HG03354 (cell line): ENCODE results near the gene PSME1.
A peak's percentile ranks its signal among the peaks of the same experiment; 100 is the strongest.

ENCODE experiments used
- ATAC-seq: cut with Tn5 transposase; IDR thresholded peaks from one replicate; pipeline ENCODE4 v1.9.1; 2021; ENCODE audit warnings: mild to moderate bottlenecking; ENCODE audit not compliant: unreplicated experiment, poor library complexity, severe bottlenecking

PSME1 gene

GRCh38 chr14:24143511-24143910, 7.5 kb downstream of the PSME1 start:
- no peak for ATAC-seq

- ATAC-seq = no peak
Measured at GRCh38 chr14:24144451-24144850, 8.5 kb downstream of the PSME1 start.

- no peak for ATAC-seq
Measured at GRCh38 chr14:24145219-24145618, 9.2 kb downstream of the PSME1 start.

GRCh38 chr14:24145690-24146452, 9.9 kb downstream of the PSME1 start:
- ATAC-seq = no peak

DNA sequence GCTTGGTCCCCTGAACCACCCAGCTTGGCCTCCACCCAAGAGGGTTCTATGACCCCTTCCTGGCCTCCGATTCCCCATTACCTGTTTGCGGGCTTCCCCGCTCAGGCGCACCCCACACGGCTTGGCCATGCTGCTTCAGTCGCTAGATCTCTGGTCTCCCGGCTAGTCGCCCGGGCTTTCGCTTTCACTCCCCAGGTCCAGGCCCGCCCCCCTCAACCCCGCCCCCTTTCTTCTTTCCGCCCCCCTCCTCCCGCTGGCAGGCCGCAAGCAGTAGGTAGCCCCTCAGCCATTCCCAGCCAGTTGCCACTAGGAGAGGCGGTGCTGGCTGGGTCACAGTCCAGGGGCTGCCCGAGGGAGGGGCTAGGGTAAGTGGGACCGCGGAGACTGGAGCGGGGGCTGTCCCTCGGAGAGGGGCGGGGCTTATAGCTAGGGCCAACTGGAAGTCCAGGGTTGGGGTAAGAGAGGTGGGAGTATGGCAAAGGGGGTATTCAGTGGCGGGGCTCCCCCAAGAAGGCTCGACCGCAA, 10.5 kb downstream of the PSME1 start, which contains the start of gene PSME2:
PSME2 (minus strand) TSS at position 158 of the 525 bp plus-strand sequence; CDS start at position 129, 29 bp downstream.
- ATAC-seq = peak; percentile 69

DNA sequence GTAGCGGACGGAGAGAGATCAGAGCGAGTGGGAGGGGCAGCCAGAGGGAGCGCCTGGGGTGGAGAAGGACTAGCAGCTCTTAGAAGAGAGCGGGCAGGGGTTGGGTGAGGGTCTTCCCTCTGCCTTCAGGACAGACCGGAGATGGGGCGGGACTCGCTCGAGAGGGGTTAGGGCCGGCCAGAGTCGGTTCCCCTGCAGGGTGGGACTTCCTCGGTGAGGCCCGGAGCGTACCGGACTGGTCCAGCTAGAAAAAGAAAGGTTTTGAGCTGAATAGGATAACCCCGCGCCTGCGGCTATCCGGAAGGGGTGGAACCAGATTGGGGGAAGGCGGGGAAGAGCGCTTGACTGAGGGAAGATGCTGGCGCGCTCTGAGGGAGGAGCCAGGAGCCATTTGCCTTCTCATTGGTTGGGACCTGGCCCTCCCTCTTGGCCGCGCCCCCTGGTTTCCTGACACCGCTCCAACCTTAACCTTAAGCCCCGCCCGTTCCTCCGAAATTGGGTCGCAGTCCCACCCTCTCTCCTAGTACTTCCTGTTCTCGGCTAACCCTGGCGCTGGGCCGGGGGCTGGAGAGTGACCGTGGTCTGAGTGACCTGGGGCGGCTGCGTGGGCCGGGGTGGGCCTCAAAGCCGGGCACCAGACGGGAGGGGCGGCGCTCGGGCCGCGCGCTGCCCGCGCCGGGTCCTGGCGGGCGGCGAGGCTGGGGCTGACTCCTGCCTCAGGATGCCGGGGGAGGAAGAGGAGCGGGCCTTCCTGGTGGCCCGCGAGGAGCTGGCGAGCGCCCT, 11.2 kb downstream of the PSME1 start, which contains the start of gene RNF31:
RNF31 (plus strand) TSS at position 521 of the 783 bp plus-strand sequence; CDS start at position 722, 201 bp downstream.
- peak; percentile 86 for ATAC-seq

DNA sequence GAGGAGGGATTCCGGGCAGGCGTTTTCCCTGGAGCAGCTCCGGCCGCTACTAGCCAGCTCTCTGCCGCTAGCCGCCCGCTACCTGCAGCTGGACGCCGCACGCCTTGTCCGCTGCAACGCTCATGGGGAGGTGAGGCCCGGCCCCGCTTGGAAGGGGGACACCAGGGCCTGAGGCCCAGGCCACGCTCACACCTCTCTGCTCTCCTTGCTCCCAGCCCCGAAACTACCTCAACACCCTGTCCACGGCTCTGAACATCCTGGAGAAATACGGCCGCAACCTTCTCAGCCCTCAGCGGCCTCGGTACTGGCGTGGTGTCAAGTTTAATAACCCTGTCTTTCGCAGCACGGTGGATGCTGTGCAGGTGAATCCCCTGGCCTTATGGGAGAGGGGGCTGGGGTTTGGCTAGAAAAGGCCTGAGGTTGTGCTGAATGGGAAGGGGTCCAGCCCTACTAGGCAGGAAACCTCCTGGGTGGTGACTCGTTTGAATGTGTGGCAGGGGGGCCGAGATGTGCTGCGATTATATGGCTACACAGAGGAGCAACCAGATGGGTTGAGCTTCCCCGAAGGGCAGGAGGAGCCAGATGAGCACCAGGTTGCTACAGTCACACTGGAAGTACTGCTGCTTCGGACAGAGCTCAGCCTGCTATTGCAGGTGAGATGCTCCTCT, 11.9 kb downstream of the PSME1 start:
- no peak for ATAC-seq

DNA sequence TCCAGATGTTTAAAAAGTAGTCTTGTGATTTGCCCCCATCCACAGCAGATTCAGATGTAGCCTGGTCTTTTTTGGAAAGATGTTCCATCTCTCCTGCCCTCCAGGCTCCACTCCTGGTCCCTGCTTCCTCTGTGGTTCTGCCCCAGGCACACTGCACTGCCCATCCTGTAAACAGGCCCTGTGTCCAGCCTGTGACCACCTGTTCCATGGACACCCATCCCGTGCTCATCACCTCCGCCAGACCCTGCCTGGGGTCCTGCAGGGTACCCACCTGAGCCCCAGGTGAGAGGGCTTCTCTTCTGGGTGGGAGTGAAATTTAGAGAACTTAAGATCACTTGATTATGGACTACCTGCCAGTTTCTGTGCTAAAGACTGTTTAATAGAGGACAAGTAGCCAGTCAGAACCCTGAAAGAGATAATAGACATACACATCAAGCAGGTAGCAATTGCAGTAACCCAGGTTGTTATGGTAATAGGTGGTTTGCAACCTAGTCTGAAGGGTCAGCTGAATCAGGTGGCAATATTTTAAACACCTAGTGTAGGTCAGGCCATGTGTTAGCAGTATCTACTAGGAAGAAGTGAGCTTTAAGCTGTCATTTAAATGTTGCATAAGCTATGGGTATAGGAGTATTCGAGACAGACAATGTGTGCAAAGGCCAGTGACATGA, 13.4 kb downstream of the PSME1 start:
- no peak for ATAC-seq

GRCh38 chr14:24150061-24150460, 14.1 kb downstream of the PSME1 start:
- ATAC-seq = no peak

- ATAC-seq = no peak
Measured at GRCh38 chr14:24150567-24150966, 14.6 kb downstream of the PSME1 start.

DNA sequence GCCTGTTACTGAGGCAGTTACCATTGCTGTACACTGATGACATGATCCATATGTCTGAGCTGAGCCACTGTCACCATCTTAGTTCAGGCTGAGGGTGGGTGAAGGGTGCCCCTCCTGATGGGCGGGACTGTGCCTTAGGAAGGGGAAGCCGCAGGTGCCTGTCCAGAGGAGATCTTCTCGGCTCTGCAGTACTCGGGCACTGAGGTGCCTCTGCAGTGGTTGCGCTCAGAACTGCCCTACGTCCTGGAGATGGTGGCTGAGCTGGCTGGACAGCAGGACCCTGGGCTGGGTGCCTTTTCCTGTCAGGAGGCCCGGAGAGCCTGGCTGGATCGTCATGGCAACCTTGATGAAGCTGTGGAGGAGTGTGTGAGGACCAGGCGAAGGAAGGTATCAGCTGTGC, 15.0 kb downstream of the PSME1 start:
- no peak for ATAC-seq

DNA sequence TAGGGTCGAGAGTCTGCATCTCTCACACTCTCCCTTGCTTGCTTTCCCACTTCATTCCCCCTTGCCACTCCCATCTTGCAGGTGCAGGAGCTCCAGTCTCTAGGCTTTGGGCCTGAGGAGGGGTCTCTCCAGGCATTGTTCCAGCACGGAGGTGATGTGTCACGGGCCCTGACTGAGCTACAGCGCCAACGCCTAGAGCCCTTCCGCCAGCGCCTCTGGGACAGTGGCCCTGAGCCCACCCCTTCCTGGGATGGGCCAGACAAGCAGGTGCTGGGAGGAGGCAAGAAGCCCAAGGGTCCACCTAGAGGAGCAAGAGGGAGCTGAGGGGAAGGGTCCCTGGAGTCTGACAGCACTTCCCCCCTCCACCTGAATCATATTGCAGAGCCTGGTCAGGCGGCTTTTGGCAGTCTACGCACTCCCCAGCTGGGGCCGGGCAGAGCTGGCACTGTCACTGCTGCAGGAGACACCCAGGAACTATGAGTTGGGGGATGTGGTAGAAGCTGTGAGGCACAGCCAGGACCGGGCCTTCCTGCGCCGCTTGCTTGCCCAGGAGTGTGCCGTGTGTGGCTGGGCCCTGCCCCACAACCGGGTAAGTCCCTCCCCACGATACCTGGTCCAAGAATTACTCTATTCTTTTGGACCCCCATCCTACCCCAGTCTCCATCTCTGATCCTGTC, 15.5 kb downstream of the PSME1 start:
- no peak for ATAC-seq

- no peak for ATAC-seq
Measured at GRCh38 chr14:24155100-24155499, 19.1 kb downstream of the PSME1 start.

DNA sequence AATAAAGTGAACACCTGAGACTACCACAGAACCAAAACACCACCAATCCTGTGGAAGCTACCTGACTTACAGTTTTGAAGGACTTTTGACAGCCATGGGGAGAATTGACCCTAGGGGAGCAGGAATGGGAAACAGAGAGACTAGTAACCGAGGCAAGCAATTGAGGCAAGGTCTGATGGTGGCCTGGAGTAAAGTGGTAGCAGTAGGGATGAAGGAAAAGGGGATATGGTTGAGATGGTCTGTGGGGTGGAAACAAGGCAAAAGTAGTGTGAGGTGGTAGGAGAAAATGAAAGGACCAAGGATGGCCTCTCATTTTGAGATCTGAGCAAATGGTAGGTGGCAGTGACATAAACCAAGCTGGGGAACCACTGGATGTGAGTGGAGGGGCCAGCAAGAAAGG, 20.8 kb downstream of the PSME1 start:
- no peak for ATAC-seq

GRCh38 chr14:24157331-24157730, 21.3 kb downstream of the PSME1 start:
- ATAC-seq = no peak

GRCh38 chr14:24159777-24160498, 23.9 kb downstream of the PSME1 start:
- no peak for ATAC-seq

- ATAC-seq = no peak
Measured at GRCh38 chr14:24160499-24160849, 24.5 kb downstream of the PSME1 start.
